GM21825 (cell line): ENCODE measurements around the gene MAMSTR.
"Not testable (repeated sequence)": the region's sequence is repeated elsewhere in the genome, so short reads cannot be mapped to it uniquely, and the experiment has no call there.

Experiments used
- ATAC-seq: cut with Tn5 transposase; IDR thresholded peaks from one replicate; pipeline ENCODE4 v1.9.1; 2021; ENCODE audit warnings: mild to moderate bottlenecking, moderate library complexity; ENCODE audit not compliant: unreplicated experiment

The MAMSTR gene

DNA sequence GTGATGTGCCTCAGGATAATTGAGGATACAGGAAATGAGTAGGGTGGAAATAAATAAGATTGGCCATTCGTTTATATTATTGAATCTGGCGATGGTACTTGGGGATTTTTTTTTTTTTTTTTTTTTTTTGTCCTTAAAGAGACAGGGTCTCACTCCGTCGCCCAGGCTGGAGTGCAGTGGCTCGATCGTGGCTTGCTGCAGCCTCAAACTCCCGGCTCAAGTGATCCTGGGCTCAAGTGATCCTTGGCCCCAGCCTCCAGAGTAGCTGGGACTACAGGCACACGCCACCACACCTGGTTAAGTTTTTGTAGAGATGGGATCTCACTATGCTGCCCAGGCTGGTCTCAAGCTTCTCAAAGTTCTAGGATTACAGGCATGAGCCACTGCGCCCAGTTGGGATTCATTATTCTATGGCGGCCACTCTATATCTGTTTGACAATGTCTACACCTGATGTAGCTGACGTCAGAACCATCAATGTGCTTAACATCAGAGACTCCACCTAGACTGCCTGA lies 2.7 kb upstream of the MAMSTR start:
- no peak for ATAC-seq

DNA sequence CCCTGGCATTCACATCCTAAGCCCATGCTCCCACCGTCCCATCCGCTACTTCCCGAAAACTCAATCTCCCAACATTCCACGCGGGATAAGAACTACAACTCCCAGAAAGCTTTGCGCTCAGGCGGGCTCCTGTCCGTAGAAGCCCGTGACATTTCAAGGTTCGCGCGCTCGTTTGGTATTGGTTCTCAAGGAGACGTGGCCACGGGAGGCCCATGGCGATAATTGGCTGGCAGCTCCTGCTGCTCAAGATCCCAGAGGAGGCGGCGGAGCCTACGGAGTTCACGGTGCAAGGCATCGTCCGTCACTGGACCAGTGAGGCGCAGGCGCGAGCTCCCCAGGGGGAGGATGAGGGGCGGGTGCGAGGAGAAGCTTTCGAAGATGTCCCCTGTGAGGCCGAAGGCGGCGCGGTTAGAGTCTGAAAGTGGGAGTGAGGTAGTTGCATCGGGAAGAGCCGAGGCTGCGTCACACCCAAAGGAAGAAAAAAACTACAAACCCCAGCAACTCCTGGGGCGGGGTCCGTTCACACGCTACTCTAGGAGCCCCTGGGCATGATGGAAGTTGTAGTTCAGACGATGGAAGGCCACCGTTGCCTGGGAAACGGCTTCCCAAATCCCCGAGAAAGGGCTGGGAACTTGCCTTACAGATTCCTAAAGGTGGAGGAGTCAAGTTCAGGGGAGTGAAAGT lies 1.2 kb upstream of the MAMSTR start:
- ATAC-seq = peak; percentile 61

DNA sequence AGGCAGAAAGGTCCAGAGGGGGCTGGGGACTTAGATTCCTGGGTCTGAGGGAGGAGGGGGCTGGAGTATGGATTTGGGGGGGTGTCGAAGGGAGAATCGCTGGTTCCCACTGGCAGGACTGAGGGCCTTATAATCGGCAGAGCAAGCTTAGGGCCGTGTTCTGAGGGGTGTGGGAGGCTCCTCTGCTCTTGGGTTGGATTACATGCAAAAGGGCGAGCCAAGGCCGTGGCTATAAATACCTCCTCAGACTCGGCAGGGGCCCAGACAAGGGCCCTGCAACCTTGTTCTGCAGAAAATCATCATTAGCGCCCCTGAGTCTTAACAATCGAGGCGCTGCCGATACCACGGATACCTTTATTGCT lies 707 bp upstream of the MAMSTR start:
- no peak for ATAC-seq

DNA sequence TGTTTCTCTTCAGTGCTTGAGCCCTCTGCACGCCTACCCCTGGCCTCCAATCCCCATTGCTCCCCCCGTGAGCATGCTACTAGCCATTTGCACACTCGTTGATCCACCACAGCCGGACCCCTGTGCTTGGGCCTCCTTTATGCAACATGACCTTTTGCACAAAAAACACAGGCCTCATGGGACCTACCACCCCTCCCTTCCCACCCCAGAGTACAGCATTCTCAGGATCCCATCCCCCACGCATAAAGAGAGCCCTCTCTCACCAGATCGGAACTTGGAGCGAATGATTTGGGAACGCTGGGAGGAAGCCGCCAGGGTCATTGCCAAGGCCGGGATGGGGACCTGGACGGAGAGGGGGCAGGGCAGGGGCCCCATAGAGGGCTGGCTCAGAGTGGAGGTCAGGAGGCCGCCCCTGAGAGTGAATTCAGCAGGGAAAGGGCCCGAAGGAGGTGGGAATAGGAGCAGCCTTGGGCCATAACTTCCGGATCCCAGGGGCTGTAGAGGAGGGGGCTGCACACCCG lies 754 bp downstream of the MAMSTR start:
- ATAC-seq = no peak

DNA sequence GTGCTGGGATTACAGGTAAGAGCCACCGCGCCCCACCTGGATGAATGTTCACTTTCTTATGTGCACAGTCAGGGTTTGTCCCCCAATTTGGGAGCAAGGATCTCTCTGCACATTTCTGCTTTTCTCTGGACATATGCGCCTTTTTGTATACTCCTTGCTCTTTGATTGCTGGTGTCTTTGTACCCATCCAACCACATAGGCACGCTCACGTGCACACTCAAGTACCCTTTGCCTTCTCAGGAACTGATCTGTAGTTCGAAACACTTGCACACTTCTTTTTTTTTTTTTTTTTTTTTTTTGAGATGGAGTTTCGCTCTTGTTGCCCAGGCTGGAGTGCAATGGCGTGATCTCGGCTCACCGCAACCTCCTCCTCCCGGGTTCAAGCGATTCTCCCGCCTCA lies 1.4 kb downstream of the MAMSTR start:
- not testable (repeated sequence) for ATAC-seq

DNA sequence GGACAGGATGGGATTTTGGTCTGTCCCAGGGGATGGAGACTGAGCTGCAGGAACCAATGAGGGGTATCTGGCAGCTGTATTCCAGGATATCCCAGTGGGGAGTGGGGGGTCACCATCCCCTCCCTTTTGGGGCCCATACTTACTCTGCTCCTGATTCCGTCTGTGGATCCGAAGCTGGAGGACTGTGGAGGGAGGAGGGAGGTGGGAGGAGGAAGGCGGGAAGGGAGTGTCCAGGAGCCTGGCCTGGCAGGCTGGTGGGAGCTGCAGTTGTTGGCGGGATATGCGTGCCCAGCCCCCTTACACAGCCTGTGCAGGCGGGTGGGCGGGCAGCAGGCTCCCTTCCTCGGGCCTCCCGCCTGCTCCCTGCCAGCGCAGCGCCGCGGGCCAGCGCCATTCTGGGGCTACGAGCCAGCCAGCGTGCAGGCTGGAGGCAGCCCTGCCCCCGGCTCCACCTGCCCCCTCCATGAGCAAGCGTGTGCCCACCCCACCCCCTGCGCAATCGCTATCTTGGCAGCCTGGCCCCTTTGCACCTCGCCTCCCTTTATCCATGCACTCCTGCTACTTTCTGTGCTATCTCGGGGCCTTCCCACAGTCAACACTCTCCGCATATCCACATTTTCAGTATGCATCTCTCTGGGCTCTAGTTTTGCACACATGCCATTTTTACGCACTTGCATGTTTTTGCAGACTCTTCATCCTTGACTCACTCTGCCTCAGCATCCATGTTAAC lies 2.8 kb downstream of the MAMSTR start:
- ATAC-seq = no peak

DNA sequence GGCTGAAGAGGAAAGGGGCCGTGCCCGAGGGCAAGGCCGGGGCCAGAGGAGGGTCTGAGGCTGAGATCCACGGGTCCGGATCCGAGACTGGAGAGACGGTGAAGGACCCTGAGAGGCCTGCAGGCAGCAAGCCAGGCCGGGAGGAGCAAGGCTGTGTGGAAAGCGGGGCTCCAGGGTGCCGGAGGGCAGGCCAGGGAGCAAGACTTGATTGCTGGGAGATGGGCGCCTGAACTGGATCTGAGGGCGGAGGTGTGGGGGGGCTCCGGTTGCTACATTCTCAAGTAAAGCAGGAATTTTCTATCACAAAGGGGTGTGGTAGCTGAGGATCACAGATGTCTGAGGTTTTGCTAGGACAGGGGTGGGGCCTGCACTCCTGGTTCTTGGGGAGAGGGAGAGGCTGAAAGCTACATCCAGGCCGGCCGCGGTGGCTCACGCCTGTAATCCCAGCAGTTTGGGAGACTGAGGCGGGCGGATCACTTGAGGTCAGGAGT lies 3.8 kb downstream of the MAMSTR start:
- ATAC-seq = no peak

DNA sequence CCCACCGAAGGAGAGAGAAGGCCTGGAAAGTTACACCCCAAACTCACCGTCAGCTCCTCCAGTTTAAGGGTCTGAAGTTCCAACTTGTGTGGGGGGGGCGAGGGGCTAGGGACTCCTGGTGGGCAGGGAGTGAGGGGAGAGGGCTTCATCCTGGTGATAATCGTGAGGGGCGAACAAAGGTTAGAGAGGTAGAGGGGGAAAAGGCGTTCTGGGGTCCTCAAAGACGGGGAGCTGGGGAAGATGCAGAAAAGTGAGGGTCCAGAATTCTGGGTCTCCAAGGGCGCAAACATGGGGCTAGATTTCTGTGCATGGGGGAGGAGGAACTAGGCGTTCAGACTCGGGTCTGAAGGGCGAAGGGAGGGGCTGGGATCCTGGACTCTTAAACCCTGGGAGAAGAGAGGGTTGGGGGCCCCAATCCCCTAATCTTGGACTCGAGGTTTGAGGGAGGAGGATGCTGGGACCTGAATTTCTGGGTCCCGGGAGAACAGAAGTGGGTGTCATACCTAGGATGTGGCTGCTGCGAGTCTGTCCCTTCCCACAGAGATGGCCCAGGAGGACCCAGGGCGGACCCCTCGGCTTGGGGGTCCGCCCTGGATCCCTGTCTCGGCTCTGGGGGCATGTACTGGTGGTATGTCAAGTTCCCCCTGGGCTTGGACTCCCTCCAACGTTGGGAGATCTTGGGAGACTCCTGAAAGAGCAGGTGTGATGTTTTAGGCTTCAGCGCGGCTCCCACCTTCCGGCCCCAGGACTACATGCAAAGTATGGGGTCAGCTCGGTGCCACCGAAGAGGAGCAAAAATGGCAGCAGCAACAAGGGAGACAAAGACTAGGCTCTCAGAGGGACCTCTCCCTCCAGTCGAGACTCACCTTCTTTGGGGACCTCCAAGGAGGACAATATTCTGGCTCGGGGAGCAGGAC lies 4.5 kb downstream of the MAMSTR start:
- ATAC-seq = no peak

DNA sequence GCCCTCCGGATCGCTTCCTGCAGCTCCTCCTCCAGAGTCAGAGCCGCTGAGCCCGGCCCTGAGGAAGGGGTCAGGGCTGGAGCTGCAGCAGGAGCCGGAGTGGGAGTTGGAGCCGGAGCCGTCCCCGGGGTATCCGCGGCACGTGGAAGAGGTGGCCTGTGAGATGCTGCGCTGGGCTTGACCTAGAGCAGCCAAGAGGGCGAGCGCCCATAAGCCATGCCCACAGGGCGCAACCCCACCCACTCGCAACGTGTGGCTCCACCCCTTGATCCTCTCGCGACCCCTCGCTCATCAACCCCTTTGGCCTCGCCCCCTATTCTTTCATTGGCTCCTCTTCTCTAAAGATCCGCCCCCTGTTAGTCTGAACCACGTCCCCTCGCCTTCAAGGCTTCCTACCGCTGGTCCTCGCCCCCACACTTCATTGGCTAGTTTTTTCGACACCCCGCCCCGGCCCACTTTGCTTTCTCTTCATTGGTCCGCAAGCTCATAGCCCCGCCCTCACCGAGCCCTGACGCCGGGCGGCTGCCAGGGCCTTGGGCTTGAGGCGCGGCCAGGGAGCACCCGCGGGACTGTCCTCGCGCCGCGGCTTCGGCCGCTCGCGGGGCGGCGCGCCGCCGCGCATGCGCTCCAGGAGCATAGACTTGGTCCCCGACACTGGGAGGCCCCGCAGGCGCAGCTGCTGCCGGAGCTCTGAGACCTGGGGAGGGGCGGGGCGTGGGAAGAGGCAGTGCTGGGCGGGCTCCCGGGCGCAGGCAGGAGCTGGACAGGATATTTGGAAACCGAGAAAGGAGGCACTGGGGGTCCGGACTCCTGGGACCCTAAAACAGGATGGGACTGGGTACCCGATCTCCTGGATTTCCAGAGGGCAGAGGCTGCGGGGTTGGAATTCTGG lies 5.4 kb downstream of the MAMSTR start:
- ATAC-seq = peak; percentile 73

DNA sequence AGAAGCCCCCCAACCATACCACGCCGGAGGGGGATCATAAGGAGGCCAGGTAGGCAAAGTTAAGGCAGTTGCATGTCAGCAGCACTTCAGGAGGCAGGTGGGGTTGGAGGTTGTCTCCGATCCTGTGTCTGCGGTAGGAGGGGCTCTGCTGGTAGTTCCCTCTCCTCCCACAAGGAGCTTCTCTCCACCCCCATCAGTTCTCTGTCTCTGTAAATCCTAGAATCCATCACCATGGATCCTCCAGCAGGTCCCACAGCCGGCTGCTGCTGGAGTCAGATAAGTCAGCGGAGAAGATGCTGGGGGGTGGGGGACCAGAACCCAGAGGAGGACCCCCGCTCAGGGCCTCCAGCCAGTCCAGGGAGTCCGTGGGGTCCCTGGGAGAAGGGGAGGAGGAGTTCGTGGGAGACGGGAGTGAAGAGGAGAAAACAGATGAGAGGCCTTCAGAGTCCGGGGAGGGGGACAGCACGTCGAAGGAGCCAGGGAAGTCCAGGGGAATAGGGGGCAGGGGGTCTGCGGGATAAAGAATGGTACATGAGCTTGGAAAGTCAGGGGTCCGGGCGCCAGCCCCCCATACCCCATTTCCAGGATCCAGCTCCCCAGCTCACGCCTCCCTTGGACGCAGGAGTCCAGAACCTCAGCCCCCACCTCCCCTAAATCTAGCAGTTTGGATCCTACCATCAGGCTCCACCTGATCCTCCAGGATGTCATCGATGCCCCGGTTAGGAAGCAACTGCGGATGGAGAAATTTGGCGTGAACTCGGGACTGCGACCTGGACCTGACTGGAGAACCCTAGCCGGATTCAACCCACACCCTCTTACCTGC lies 6.3 kb downstream of the MAMSTR start:
- no peak for ATAC-seq

DNA sequence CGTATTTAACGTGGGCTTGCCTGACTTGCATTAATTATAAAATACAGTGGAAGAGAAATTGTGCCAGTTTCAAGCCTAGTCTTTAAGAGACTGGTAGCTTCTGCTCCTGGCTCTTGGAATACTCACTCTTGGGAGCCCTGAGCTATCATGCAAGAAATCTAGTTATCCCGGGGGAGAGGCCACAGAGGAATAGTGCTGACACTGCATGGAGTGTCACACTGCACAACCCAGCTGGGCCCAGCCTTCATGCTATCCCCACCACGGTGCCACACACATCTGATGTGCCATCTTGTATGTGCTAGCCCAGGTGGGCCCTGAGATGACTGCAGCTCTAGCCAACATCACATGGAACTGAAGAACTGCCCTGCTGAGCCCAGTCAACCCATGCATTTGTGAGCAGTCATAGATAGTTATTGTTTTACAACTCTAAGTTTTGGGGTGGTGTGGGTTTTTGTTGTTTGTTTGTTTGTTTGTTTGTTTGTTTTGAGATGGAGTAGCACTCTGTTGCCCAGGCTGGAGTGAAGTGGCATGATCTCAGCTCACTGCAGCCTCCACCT lies 8.3 kb downstream of the MAMSTR start:
- ATAC-seq = no peak

DNA sequence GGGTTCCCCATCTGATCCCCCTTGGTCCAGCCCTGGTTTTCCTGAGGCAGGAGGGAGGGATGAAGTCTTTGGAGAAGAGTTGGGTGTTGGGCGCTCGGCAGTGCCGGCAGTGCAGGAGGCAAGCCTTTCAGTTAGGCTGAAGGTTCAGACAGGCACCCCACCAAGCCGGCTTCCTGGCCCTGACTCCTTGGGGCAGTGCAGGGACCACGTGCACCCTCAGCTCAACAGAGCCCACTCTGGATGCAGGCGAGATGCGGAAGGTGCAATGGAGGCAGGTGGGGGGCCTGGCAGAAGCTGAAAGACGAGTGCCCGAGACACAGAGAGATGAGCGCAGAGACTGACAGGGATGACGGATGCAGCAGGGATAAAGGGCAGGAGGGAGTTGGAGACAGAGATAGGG lies 11.1 kb downstream of the MAMSTR start:
- no peak for ATAC-seq

DNA sequence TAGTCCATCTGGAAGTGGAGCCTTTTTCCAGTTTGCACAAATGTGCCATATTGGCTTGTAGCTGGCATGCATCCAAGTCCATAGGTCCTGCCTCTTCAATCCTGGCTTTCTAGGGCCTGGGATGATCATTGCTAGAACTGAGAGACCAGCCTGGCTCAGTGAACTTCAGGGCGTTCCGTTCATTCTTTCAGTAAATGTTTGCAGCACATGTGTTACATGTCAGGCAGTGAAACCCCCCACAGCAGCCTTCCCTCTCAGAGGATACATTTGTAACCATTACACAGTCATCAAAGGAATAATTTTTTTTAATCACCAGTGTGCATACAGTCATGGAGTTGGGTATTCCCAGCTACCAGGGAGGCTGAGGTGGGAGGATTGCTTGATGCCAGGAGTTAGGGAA lies 14.1 kb downstream of the MAMSTR start:
- no peak for ATAC-seq

DNA sequence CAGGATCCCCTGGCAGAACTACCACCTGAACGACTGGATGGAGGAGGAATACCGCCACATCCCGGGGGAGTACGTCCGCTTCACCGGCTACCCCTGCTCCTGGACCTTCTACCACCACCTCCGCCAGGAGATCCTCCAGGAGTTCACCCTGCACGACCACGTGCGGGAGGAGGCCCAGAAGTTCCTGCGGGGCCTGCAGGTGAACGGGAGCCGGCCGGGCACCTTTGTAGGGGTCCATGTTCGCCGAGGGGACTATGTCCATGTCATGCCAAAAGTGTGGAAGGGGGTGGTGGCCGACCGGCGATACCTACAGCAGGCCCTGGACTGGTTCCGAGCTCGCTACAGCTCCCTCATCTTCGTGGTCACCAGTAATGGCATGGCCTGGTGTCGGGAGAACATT lies 16.2 kb downstream of the MAMSTR start:
- no peak for ATAC-seq

DNA sequence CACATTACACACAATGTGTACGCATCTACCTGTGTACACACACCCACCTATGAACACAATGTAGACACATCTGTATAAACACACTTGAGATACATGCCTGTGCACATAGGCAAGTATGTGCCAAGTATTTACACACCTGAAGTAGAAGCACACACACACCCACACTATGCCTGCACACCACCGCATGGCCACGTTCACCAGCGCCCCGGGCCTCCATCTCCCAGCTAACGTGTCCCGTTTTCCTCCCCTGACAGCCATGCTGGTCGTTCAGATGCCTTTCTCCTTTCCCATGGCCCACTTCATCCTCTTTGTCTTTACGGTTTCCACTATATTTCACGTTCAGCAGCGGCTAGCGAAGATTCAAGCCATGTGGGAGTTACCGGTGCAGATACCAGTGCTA lies 16.8 kb downstream of the MAMSTR start:
- no peak for ATAC-seq

DNA sequence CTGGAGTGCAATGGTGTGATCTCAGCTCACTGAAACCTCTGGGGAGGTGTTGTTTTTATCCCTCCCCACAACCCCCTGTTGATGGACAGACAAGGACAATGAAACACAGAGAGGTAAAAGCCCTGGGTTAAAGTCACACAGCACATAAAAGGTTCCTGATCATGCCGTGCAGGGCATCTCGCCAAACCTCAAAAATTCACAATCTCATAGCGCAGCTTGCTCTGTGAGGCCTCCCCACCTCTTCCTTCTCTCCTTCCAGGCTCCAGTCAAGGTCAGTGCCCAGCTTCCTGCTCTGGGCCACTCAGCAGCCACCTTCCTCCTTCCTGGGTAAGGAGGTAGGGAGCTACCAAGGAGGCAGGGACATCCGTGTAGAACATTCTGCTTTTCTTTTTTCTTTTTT lies 21.5 kb downstream of the MAMSTR start:
- ATAC-seq = no peak

DNA sequence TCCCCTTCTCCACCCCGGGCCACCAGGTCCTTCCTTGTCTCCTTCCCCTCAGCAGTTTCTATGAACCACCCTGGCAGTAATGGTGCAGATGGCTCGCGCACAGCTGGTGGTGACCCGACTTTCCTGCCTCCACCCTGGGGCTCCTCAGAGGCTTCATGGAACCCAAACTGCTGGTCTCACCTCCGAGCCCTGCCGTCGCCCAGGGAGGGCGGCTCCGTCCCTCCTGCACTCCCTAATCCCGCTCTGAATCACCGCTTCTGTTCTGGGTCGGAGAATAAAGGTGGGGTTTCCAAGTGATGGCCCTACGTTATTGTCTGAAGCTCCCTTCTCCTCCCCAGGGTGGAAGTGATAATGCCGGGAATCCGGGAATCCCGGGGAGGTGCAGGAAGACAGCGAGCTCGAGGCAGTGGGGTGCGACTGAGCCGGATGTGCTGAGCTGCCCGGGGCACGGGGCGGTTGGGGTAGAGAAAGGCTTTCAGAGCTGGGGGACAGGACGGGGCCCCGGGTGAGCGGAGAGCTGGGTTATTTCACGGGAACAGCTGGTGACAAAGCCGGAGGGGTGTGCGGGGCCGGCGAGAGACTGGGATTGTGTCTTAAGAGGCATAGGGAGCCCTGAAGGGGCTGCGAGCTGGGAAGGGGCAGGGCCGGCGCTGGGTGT lies 23.0 kb downstream of the MAMSTR start:
- ATAC-seq = no peak

DNA sequence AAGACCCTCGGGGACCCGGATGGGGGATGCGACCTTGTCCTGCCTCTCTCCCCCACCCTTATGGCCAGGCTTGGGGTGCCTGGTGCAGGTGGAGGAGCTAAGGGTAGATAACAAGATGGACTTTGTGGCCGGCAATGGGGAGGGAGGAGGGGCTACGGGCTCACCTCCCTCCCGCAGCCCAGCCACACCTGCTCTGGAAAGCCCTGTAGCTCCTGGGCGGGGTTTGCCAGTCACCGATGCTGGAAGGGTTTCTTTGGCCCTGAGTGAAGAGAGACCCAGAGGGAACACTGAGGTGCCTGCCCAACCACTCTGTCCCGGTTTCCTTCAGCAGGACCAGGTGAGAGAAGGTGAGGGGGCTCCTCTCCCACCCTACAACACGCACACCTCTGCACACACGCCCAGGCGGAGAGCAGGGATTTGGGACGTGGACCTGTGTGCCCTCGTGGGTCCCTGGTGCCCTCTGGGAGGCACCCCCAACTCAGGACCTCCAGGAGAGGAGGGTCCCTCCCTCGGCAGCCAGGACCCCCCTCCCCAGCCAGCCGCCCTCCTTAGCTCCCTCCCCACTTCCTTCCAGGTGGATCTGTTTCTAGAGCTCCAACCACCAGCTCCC lies 23.7 kb downstream of the MAMSTR start, which contains the start of gene FUT2:
FUT2 (plus strand) TSS at position 229 of the 610 bp plus-strand sequence. CDS start 6,986 bp downstream, outside the sequence.
- ATAC-seq = no peak
